Peyer's patch (tissue), 4 donors: Measurements from ENCODE around the gene MTHFS. TPM values are rescaled to one million over a fixed set of nuclear protein-coding genes. Genes with fewer than 3 reads are reported as not detected.

ENCODE experiments used
- DNase-seq, 3 donors: peaks; one replicate each; pipeline ENCODE4 v3.0.0-alpha.2; 2017 to 2019
- H3K27ac ChIP-seq, 4 donors: fragments of 200-600 bp; sonication (generic); one replicate each; pipeline ENCODE4 v1.5.1; 2016 to 2019
- H3K27me3 ChIP-seq, 2 donors: fragments of 200-600 bp; sonication (generic); one replicate each; pipeline ENCODE4 v1.5.1; 2019
- H3K36me3 ChIP-seq, 3 donors: fragments of 200-600 bp; sonication (generic); one replicate each; pipeline ENCODE4 v1.5.1; 2016 to 2019
- H3K4me1 ChIP-seq, 4 donors: fragments of 200-600 bp; sonication (generic); one replicate each; pipeline ENCODE4 v1.5.1; 2016 to 2019
- H3K4me3 ChIP-seq, 4 donors: fragments of 200-600 bp; sonication (generic); 1 replicate in 3 of 4; 2 replicates in 1 of 4; pipeline ENCODE4 v1.5.1; 2016 to 2019; ENCODE audit warnings: mild to moderate bottlenecking in 1 of 4
- H3K9me3 ChIP-seq, 4 donors: fragments of 200-600 bp; sonication (generic); one replicate each; pipeline ENCODE4 v1.5.1; 2016 to 2019; ENCODE audit warnings: mild to moderate bottlenecking in 1 of 4
- POLR2A ChIP-seq, 2 donors: fragments of 450-650 bp; IDR thresholded peaks; one replicate each; pipeline ENCODE4 v1.5.1; 2017; ENCODE audit warnings: antibody characterized with exemption in 2 of 2, mild to moderate bottlenecking in 2 of 2, moderate library complexity in 2 of 2
- total RNA-seq, 4 donors: library from RNA; depleted of rRNA; stranded (reverse); fragments of >200 nt; gene quantifications; one replicate each; pipeline ENCODE4 v1.1.0, GENCODE V29; 2016
- TF ChIP-seq, protein P1 (sequence below), 6 experiments: fragments of 450-650 bp in 4 of 6; fragments of 200-600 bp in 2 of 6; sonication (generic) in 1 of 6; IDR thresholded peaks; one replicate each; pipeline ENCODE4 v1.5.1; 2017 to 2019; ENCODE audit warnings: antibody characterized with exemption in 6 of 6, mild to moderate bottlenecking in 3 of 6, moderate library complexity in 1 of 6

The MTHFS gene
- 10 to 100 TPM in 3 of 4 donors, not detected in 1; 26.7 to 49.9 (median 29.8) TPM for total RNA-seq

DNA sequence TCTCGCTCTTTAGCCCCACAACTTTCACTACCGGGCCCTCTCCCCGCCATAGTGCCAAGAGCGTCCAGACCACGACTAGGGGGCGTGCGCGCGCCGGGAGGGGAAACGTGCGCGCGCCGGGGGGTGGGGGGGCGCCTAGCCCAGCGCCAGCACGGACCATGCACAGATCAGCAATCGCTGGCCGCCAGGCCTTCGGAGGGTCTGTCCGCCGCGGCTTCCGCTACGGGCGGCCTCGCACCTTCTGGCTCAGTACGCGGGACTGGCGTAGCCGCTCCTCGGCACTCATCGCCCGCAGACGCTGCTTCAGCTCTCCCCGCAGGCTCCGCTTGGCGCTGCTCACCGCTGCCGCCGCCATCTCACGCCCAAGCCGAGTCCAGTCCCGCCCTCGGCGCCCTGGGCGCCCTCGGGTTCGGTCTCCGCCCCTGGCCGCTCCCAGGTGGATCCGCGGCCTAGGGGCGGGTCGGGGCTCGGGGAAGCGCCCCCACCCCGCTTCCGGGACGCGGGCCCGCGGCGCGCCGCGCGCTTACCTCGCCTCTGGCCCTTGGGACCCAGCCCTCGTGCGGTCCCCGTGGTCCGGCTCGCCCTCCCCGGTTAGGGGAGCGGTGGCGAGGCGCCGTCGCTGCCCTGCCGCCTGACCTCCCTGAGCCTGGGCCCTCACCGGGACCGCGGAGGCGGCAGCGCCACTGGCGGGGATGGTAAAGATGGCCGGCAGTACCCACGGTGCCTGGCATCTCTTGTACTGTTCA lies at the start of gene MTHFS:
Gene MTHFS (minus strand): TSS at position 381 of the 746 bp plus-strand sequence. CDS start 26 bp downstream, at position 355.
- Histone ChIP-seq H3K36me3 (peaks cover 0 to 8% (median 0%) of the 10 kb centered on the region in 3 donors), H3K27ac (peak within 1 kb of the TSS; percentile 93 to 97 (median 96)), H3K27me3 (no peaks in the 10 kb centered on the region), H3K4me1 (peaks cover 0 to 8% (median 0%) of the 10 kb centered on the region in 4 donors), H3K9me3 (no peaks in the 10 kb centered on the region), H3K4me3 (peak within 1 kb of the TSS; percentile 59 to 91 (median 74))
- TF ChIP-seq, protein P1, sequence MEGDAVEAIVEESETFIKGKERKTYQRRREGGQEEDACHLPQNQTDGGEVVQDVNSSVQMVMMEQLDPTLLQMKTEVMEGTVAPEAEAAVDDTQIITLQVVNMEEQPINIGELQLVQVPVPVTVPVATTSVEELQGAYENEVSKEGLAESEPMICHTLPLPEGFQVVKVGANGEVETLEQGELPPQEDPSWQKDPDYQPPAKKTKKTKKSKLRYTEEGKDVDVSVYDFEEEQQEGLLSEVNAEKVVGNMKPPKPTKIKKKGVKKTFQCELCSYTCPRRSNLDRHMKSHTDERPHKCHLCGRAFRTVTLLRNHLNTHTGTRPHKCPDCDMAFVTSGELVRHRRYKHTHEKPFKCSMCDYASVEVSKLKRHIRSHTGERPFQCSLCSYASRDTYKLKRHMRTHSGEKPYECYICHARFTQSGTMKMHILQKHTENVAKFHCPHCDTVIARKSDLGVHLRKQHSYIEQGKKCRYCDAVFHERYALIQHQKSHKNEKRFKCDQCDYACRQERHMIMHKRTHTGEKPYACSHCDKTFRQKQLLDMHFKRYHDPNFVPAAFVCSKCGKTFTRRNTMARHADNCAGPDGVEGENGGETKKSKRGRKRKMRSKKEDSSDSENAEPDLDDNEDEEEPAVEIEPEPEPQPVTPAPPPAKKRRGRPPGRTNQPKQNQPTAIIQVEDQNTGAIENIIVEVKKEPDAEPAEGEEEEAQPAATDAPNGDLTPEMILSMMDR (IDR thresholded peaks at IDR 0.05) = peak; percentile 25 to 59 (median 45)
- peak; percentile 82 to 87 for TF ChIP-seq POLR2A (IDR thresholded peaks at IDR 0.05)
- peak; percentile 85 to 94 (median 90) for DNase-seq

DNA sequence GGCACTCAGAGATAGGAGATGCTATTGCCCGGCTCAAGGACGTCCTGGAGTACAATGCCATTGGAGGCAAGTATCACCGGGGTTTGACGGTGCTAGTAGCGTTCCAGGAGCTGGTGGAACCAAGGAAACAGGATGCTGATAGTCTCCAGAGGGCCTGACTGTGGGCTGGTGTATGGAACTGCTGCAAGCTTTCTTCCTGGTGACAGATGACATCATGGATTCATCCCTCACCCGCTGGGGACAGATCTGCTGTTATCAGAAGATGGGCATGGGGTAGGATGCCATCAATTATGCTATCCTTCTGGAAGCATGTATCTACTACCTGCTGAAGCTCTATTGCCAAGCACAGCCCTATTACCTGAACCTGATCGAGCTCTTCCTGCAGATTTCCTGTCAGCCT lies 47.8 kb upstream of the MTHFS start:
- DNase-seq = no peak
- Histone ChIP-seq H3K4me1 (no peaks in the 10 kb centered on the region), H3K27ac (no peak overlapping the region), H3K4me3 (no peak overlapping the region), H3K36me3 (no peaks in the 10 kb centered on the region), H3K27me3 (no peaks in the 10 kb centered on the region), H3K9me3 (no peaks in the 10 kb centered on the region)
- TF ChIP-seq POLR2A (IDR thresholded peaks at IDR 0.05) = no peak
- TF ChIP-seq, protein P1 (IDR thresholded peaks at IDR 0.05) = no peak

- DNase-seq = no peak
- Histone ChIP-seq H3K4me3 (no peak overlapping the region), H3K4me1 (no peaks in the 10 kb centered on the region), H3K9me3 (no peaks in the 10 kb centered on the region), H3K27me3 (no peaks in the 10 kb centered on the region), H3K36me3 (no peaks in the 10 kb centered on the region), H3K27ac (no peak overlapping the region)
- TF ChIP-seq, protein P1 (IDR thresholded peaks at IDR 0.05) = no peak
- TF ChIP-seq POLR2A (IDR thresholded peaks at IDR 0.05) = no peak
Measured at GRCh38 chr15:79943820-79944219, 47.0 kb upstream of the MTHFS start.

GRCh38 chr15:79942741-79943481 lies 46.1 kb upstream of the MTHFS start:
- DNase-seq = no peak
- Histone ChIP-seq H3K36me3 (no peaks in the 10 kb centered on the region), H3K4me3 (no peak overlapping the region), H3K9me3 (no peaks in the 10 kb centered on the region), H3K27me3 (no peaks in the 10 kb centered on the region), H3K4me1 (no peaks in the 10 kb centered on the region), H3K27ac (no peak overlapping the region)
- TF ChIP-seq, protein P1 (IDR thresholded peaks at IDR 0.05) = no peak
- TF ChIP-seq POLR2A (IDR thresholded peaks at IDR 0.05) = no peak

DNA sequence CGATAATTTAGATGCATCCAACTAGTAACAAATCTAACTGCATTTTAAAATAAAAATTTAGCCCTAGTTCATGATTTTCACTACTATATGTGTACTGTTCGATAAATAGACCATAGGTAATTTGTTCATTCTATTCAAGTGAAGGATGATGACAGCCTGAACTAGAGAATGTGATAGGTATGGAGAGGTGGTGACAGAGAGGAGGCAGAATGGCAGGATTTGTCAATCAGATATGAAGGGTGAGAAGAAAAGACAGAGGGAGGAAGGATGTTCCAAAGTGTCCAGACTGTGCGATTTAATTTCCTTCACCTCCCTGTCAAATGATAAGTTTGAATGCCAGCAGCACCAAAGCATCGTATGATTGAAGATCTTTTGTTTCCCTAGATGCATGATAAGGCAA lies 42.6 kb upstream of the MTHFS start:
- TF ChIP-seq, protein P1 (IDR thresholded peaks at IDR 0.05) = no peak
- TF ChIP-seq POLR2A (IDR thresholded peaks at IDR 0.05) = no peak
- no peaks in the 10 kb centered on the region for H3K9me3 ChIP-seq
- no peak overlapping the region for H3K27ac ChIP-seq
- no peak for DNase-seq
- H3K4me1 ChIP-seq = no peaks in the 10 kb centered on the region
- no peaks in the 10 kb centered on the region for H3K36me3 ChIP-seq
- H3K4me3 ChIP-seq = no peak overlapping the region
- H3K27me3 ChIP-seq = no peaks in the 10 kb centered on the region
